SHP77 (cell line): Measurements from ENCODE around the gene EN1.
A peak's percentile ranks its signal among the peaks of the same experiment; 100 is the strongest.

Experiments used
- DNase-seq, 2 experiments: peaks; one replicate each; lab custom pipeline; 2025; lab: John Stamatoyannopoulos, UW

The EN1 gene

GRCh38 chr2:118855451-118856279 is 8.2 kb upstream of the EN1 start:
- peak; percentile 23 to 50 for DNase-seq

- DNase-seq, result no peak
Observed at GRCh38 chr2:118854507-118855345, 7.3 kb upstream of the EN1 start.

- no peak for DNase-seq
Observed at GRCh38 chr2:118853651-118854291, 6.3 kb upstream of the EN1 start.

- no peak for DNase-seq
Observed at GRCh38 chr2:118853129-118853640, 5.7 kb upstream of the EN1 start.

- DNase-seq, result no peak
Observed at GRCh38 chr2:118852605-118853128, 5.2 kb upstream of the EN1 start.

- no peak for DNase-seq
Observed at GRCh38 chr2:118851650-118852049, 4.2 kb upstream of the EN1 start.

- no peak for DNase-seq
Observed at GRCh38 chr2:118850901-118851415, 3.5 kb upstream of the EN1 start.

GRCh38 chr2:118850168-118850900 is 2.9 kb upstream of the EN1 start:
- no peak for DNase-seq

GRCh38 chr2:118849226-118850167 is 2.0 kb upstream of the EN1 start:
- no peak for DNase-seq

GRCh38 chr2:118848381-118849225 is 1.2 kb upstream of the EN1 start:
- no peak for DNase-seq

- no peak for DNase-seq
Observed at GRCh38 chr2:118847762-118848172, 319 bp upstream of the EN1 start.

- DNase-seq, result no peak
Observed at GRCh38 chr2:118846442-118846952, 951 bp downstream of the EN1 start.

GRCh38 chr2:118845522-118846441 is 1.7 kb downstream of the EN1 start:
- no peak for DNase-seq

- DNase-seq, result no peak
Observed at GRCh38 chr2:118845005-118845521, 2.4 kb downstream of the EN1 start.

- DNase-seq, result no peak
Observed at GRCh38 chr2:118844261-118845004, 3.0 kb downstream of the EN1 start.

- DNase-seq, result no peak
Observed at GRCh38 chr2:118843483-118844132, 3.8 kb downstream of the EN1 start.
